Ammon's horn (tissue), 1 donor: ENCODE measurements around the gene KAT2A.

Experiments used
- DNase-seq: peaks from one replicate; pipeline ENCODE4 v3.0.0-alpha.2; 2016; ENCODE audit warnings: low spot score

Gene KAT2A

GRCh38 chr17:42094375-42095069, 26.6 kb downstream of the KAT2A start:
- DNase-seq = no peak

GRCh38 chr17:42092939-42093338, 28.2 kb downstream of the KAT2A start:
- no peak for DNase-seq

GRCh38 chr17:42090964-42091790, 30.0 kb downstream of the KAT2A start:
- no peak for DNase-seq

DNA sequence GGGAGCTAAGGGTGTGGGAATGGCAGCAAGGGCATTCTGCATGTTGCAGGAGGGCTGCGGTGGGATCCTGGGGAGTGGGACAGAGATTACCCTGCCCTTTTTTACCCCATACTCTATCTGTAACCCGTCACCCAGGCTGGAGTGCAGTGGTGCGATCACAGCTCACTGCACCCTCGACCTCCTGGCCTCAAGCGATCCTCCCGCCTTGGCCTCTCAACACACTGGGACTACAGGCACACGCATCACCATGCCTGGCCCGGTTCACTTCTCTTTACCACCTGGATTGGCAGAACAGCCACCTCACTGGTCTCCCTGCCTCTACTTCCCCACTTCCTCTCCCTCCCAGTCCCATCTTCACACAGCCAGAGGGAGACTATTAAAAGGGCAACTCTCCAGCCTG, 32.4 kb downstream of the KAT2A start:
- no peak for DNase-seq

DNA sequence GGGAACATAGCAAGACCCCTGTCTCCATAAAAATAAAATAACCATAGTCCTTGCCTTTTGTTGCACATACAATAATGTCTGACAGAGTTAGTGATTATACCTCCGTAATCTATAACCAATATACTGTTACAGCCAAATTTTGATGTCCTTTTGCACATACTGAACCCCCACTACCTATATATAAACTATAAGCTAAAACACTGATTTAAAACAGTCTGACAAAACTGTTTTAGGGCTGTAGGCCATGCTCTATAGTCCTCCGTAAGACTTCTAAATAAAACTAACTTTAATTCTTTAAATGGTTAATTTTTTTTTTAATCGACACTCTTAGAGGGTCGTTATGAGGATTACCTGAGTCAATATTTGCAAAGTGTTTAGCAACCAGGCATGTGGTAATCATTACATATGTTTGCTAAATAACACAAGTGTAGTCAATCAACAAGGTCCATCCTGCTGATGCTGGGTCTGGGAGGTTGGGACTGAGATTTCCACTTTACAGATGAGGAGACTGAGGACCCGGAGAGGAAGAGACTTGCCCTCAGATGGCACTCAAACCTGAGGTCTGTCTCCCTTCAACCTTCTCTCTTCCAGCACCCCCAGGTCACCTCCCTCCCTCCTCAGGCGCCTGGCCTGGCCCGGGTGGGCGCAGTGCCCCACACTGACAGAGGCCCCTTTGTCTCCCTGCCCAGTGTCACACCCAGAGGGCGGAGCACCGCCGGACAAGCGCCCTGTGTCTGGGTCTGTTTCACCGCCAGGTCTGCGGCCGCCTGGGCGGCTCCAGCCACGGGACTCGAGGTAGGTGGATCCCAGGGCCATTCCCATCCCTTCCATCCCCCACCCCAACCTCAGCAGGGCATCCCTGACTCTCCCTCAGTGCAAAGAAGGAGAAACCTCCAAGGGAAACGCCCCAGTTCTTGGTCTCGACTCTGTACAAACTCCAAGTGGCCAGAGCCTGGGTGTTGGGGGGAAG, 33.1 kb downstream of the KAT2A start:
- DNase-seq = peak; percentile 54

GRCh38 chr17:42087042-42087701, 34.0 kb downstream of the KAT2A start:
- no peak for DNase-seq

DNA sequence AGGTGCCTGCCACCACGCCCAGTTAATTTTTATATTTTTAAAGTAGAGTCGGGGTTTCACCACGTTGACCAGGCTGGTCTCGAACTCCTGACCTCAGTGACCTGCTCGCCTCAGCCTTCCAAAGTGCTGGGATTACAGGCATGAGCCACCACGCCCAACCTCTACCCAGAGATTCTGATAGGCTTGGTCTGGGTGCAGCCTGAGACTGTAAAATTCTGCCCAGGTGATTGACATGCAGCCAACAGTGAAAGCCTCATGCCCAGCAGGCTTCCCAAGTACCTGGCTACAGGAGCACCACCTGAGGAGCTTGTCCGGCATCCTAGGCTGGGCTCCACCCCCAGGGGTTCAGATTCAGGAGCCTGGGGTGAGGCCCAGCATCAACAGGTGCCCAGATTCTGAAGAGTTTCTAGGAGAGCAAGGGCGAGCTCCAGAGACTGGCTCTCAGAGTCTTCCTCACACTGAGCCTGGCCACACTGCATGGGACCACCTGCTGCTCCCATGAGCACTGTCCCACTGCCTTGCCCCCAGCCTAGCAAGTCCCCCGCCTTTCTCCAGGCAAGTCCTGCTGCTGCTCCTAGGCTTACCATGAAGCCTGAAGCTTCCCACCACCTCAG, 39.5 kb downstream of the KAT2A start:
- no peak for DNase-seq

GRCh38 chr17:42079541-42079940, 41.6 kb downstream of the KAT2A start:
- DNase-seq = no peak

- no peak for DNase-seq
Measured at GRCh38 chr17:42078396-42079043, 42.6 kb downstream of the KAT2A start.

GRCh38 chr17:42077755-42078154, 43.4 kb downstream of the KAT2A start:
- no peak for DNase-seq

DNA sequence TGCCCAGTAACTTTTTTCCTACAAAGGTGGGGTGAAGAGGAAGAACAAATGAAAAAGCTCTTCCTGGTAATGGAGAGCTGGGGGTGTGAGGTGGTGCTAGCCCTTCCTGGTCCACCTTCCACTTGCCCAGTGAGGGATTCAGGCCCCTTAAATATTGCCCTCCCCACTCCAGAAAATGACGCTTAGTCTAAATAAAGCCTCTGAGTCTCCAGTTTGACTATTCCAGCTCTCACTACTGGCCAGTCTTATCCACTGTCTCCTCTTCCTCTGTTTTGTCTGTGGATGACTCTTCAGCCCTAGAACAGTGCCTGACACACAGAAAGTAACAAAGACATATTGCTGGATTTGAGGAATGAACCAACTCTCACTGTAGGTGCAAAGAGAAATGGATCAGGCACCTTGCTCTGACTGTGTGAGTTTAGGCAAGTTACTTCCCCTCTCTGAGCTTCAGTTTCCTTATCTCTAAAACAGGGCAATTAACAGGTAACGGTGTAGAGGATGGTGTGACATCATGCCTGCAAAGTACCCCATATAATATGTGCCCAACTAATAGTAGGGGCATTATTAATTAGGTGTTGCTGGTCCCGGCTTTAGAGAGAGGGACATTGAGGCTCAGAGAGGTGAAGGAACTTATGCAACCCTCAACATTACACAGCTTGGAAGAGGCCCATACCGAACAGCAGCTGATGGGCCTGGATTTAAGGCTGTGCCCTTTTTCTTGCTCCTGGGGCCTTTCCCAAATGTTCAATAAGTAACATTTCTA, 44.2 kb downstream of the KAT2A start:
- no peak for DNase-seq

GRCh38 chr17:42075789-42076188, 45.4 kb downstream of the KAT2A start:
- no peak for DNase-seq

- DNase-seq = no peak
Measured at GRCh38 chr17:42072323-42073187, 48.6 kb downstream of the KAT2A start.

- no peak for DNase-seq
Measured at GRCh38 chr17:42071810-42072209, 49.4 kb downstream of the KAT2A start.

DNA sequence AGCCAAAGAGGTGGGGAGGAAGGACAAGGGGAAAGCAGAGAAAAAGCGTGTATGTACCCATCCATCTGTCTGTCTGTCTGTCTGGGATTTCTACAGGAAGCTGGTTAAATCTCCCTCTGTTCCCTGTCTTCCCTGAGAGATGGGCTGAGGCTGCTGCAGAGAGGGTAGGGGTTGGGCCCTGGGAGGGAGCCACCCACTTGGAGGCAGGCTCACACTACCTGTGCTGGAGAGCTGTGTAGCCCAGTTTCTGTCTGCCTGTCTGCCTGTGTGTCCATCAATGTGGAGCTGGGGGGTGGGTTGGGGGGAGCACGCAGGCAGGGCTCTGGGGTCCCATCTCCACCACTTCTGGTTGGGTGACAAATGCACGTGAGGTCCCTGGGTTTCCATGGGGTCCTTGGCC, 52.2 kb downstream of the KAT2A start:
- DNase-seq = no peak

DNA sequence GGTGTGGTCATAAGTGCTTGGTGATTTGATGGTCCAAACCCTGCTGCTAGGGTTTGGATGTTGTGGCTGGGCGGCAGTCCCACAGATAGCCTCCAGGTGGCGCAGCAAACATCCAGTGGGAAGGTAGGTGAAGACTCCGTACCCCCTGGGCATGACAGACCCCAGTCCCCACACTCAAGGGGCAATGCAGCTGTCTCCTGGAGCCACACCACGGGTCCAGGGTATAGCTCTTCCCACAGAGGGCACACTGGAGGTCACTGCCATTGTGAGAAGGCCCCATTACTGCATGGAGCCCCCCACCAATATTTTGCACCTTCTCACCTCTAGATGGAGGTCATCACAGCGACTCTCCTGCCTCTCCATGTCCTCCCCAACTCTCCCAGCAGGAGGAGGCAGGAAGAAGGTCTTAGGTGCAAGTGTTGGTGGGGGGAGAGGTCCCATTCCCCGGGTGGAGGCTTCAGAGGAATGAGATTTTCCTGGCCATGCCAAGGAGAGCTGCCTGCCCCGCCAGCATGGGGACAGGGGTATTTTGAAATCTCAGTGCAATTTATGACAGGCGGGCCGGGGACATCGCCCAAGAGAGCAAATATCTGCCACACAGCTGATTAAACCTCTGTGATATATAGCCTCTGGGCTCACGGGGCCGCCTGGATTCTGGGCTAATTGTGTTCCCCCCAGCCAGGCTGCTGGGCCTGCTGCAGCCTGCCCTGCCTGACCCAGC, 53.6 kb downstream of the KAT2A start:
- DNase-seq = peak; percentile 65

DNA sequence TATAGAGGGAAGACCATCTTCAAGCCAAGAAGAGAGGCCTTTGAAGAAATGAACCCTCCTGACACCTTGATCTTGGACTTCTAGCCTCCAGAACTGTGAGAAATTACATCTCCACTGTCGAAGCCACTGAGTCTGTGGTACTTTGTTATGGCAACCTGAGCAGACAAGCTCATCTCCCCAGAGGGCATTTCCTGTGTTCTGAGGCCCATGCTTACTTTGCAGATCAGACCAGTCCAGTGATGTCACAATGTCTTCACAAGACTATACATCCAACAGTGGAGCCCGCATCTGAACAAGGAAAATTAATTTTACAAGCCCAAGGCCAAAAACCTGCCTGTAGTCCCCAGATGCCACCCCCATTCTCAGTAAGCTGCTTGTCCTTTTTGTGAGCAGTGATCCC, 56.0 kb downstream of the KAT2A start:
- DNase-seq = no peak
